Measurements from ENCODE around the gene THRA. TPM values are rescaled to one million over a fixed set of nuclear protein-coding genes. Genes with fewer than 3 reads are reported as not detected.

Gene THRA
- total and polyA plus RNA-seq, 11 donors: 50.6 to 105 (median 69.8) TPM

DNA sequence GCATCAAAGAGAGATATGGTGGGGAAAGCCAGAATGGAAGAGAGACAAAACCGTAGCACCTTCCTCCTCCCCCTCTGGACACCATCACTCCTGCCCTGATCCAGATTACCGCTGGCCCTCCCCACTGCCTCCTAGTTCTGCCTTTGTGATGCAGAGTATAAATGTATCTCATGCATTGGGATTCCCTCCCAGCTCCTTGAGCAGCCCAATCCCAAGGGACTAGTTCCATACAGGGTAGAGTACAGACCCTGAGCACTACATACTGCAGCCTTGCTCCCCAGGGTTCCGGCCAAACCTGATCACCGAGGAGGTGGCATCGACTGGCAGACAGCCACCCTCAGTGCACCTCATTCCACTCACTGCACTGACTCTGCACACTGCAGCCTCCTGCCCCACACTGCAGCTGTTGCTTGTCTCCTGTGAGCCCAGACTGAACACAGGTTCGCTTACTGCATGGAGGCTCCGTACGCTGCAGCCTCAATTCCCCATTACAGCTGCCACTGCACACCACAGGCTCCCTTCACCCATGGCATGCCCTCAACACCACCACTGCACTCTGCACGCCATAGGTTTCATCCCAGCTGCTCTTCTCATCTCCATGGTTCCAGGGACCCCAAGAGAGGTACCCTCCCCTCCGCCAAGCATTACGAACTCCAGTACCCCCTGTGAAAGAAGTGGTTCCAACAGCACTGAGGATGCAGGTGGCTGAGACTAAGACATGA, 1.7 kb upstream of the THRA start:
- intact Hi-C loops (cut with DNase I): loop anchor here in 4 of 10 donors (5.0 kb wide), 2 partner anchors 36 to 51 kb away; no protein-coding TSS in a partner anchor
- Histone ChIP-seq H3K27me3 (no peaks in the 10 kb centered on the region), H3K9me3 (no peaks in the 10 kb centered on the region), H3K4me1 (peaks cover 3 to 53% (median 38%) of the 10 kb centered on the region in 12 donors), H3K27ac (peak overlapping the region in 2 of 12 donors; percentile 96 to 98), H3K36me3 (no peaks in the 10 kb centered on the region), H3K4me3 (no peak overlapping the region)
- no peak for TF ChIP-seq POLR2A (IDR thresholded peaks at IDR 0.05)
- TF ChIP-seq, protein P1, sequence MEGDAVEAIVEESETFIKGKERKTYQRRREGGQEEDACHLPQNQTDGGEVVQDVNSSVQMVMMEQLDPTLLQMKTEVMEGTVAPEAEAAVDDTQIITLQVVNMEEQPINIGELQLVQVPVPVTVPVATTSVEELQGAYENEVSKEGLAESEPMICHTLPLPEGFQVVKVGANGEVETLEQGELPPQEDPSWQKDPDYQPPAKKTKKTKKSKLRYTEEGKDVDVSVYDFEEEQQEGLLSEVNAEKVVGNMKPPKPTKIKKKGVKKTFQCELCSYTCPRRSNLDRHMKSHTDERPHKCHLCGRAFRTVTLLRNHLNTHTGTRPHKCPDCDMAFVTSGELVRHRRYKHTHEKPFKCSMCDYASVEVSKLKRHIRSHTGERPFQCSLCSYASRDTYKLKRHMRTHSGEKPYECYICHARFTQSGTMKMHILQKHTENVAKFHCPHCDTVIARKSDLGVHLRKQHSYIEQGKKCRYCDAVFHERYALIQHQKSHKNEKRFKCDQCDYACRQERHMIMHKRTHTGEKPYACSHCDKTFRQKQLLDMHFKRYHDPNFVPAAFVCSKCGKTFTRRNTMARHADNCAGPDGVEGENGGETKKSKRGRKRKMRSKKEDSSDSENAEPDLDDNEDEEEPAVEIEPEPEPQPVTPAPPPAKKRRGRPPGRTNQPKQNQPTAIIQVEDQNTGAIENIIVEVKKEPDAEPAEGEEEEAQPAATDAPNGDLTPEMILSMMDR (IDR thresholded peaks at IDR 0.05): no peak
- 77 to 84% (median 82%) methylated on average over 11 of the region's 11 CpGs for WGBS, 4 donors
- DNase-seq: peak in 1 of 5 donors; percentile 40
- no peak for ATAC-seq

DNA sequence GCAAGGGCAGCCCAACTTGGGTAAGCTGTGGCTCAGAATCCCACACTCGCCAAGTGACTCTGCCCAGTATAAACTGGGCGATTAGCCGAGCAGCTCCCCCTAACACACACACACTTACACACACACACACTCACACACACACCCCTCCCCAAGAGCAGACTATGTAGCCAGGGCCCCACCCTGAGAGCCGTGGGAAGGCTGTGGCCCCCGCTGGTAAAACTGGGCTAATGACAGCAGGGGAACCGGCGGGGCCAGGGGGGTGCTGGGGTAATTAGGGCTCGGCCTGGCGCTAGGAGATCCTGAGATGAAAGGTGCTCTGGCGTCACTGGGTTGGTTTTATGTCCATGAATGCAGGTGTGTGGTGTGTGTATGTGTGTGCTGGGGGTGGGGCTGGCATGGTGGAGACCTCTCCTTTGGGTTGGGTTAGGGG, 1.1 kb upstream of the THRA start:
- ATAC-seq: no peak
- H3K27ac ChIP-seq: peak overlapping the region in 6 of 12 donors; percentile 96 to 100 (median 98)

DNA sequence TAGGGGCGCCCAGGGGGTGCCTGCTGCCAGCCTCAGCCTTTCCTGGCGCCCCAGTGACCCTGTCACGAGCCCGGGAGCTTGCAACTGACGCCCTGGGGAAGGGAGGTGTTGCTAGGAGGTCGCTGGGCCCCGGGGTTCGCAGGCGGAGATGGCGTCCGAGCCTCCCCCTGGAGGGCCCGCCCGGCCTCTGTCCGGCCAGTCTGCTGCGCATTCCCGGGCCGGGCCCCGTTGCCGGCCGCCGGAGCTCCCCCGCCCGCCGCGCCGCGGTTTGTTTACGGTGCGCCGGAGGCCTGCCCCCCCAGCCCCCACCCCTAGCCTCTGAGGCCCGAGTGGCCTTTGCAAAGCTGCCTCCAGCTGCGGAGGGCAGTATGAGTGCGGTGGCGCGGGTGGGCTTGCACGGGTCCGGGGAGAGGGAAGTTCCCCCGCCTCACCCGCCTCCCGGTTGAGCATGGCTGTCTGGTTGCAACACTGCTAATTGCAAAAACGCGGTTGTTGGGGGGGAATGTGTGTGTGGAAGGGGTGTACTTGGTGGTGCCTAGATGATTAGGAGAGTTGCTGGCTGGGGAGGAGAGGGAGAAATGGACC, 514 bp downstream of the THRA start:
- Histone ChIP-seq H3K27me3 (no peaks in the 10 kb centered on the region), H3K4me3 (peak overlapping the region; percentile 78 to 100 (median 96)), H3K9me3 (no peaks in the 10 kb centered on the region), H3K36me3 (no peaks in the 10 kb centered on the region), H3K4me1 (peaks cover 6 to 61% (median 51%) of the 10 kb centered on the region in 12 donors), H3K27ac (peak overlapping the region; percentile 95 to 100 (median 98))
- WGBS, 4 donors: 0 to 1% (median 0%) methylated on average over 11 to 42 of the region's 42 CpGs
- TF ChIP-seq, protein P1 (IDR thresholded peaks at IDR 0.05): no peak
- TF ChIP-seq POLR2A (IDR thresholded peaks at IDR 0.05): peak in 1 of 2 donors; percentile 46
- peak; percentile 45 to 78 (median 52) for DNase-seq
- intact Hi-C loops (cut with DNase I): loop anchor here in 8 of 10 donors (2.0 to 5.0 kb wide), 6 partner anchors 14 to 50 kb away; no protein-coding TSS in a partner anchor
- ATAC-seq: peak; percentile 9 to 61 (median 38)

More for the DNA sequence above, 1.1 kb upstream of the THRA start:
- no peak for TF ChIP-seq POLR2A (IDR thresholded peaks at IDR 0.05)
- TF ChIP-seq, protein P1 (IDR thresholded peaks at IDR 0.05): no peak
- Histone ChIP-seq H3K4me3 (no peak overlapping the region), H3K4me1 (peaks cover 3 to 55% (median 41%) of the 10 kb centered on the region in 12 donors), H3K9me3 (no peaks in the 10 kb centered on the region), H3K36me3 (no peaks in the 10 kb centered on the region), H3K27me3 (no peaks in the 10 kb centered on the region)
- peak in 1 of 5 donors; percentile 42 for DNase-seq
- 83 to 97% (median 85%) methylated on average over 10 of the region's 10 CpGs for WGBS, 4 donors
- intact Hi-C loops (cut with DNase I): loop anchor here in 8 of 10 donors (1.0 to 5.0 kb wide), 7 partner anchors 15 to 51 kb away; no protein-coding TSS in a partner anchor
